Liver (tissue), 9 donors: ENCODE data around the gene RALGAPA2. TPM values are rescaled to one million over a fixed set of nuclear protein-coding genes. Genes with fewer than 3 reads are reported as not detected.

Source experiments
- DNase-seq: peaks from one replicate; pipeline ENCODE4 v3.0.0-alpha.2; 2017; ENCODE audit warnings: low spot score
- H3K27ac ChIP-seq, 2 donors: one replicate each; pipeline ENCODE4 v1.7.0; 2013; ENCODE audit warnings: inconsistent platforms in 2 of 2, low read length in 2 of 2, control low read depth in 1 of 2, low read depth in 1 of 2, mild to moderate bottlenecking in 1 of 2
- H3K27me3 ChIP-seq, 4 donors: one replicate each; pipeline versions ENCODE4 v1.6.1 to v1.7.0; 2013; ENCODE audit warnings: low read length in 3 of 4, inconsistent platforms in 1 of 4, mild to moderate bottlenecking in 1 of 4, moderate library complexity in 1 of 4; ENCODE audit not compliant: control insufficient read depth in 4 of 4, insufficient read depth in 4 of 4
- H3K36me3 ChIP-seq, 4 donors: one replicate each; pipeline versions ENCODE4 v1.6.1 to v1.7.0; 2013; ENCODE audit warnings: low read length in 3 of 4, mild to moderate bottlenecking in 3 of 4, low read depth in 1 of 4, moderate library complexity in 1 of 4; ENCODE audit not compliant: control insufficient read depth in 4 of 4, insufficient read depth in 3 of 4
- H3K4me1 ChIP-seq, 4 donors: one replicate each; pipeline versions ENCODE4 v1.6.1 to v1.7.0; 2013; ENCODE audit warnings: low read length in 3 of 4, mild to moderate bottlenecking in 3 of 4, moderate library complexity in 1 of 4; ENCODE audit not compliant: control insufficient read depth in 4 of 4, insufficient read depth in 4 of 4
- H3K4me3 ChIP-seq, 3 donors: one replicate each; pipeline versions ENCODE4 v1.6.1 to v1.7.0; 2013; ENCODE audit warnings: low read length in 3 of 3, control low read depth in 1 of 3, low read depth in 1 of 3, mild to moderate bottlenecking in 1 of 3
- H3K9ac ChIP-seq, 2 donors: one replicate each; pipeline ENCODE4 v1.7.0; 2013; ENCODE audit warnings: low read length in 2 of 2, mild to moderate bottlenecking in 2 of 2, moderate library complexity in 2 of 2, control low read depth in 1 of 2, low read depth in 1 of 2
- H3K9me3 ChIP-seq, 4 donors: one replicate each; pipeline versions ENCODE4 v1.6.1 to v1.7.0; 2013; ENCODE audit warnings: low read length in 3 of 4; ENCODE audit not compliant: control insufficient read depth in 4 of 4
- ATF3 ChIP-seq: IDR thresholded peaks from 2 replicates; pipeline ENCODE4 v1.6.1; 2016; ENCODE audit warnings: antibody characterized with exemption
- EGR1 ChIP-seq, 2 donors: IDR thresholded peaks; 2 replicates each; pipeline ENCODE4 v1.6.1; 2016 to 2018; ENCODE audit warnings: antibody characterized with exemption in 2 of 2, low read depth in 2 of 2
- FOXA1 ChIP-seq: IDR thresholded peaks from 2 replicates; pipeline ENCODE4 v1.6.1; 2016; ENCODE audit warnings: antibody characterized with exemption
- FOXA2 ChIP-seq: IDR thresholded peaks from 2 replicates; pipeline ENCODE4 v1.6.1; 2016; ENCODE audit warnings: antibody characterized with exemption
- GABPA ChIP-seq, 2 donors: IDR thresholded peaks in 1 of 2; conservative IDR thresholded peaks in 1 of 2; 2 replicates each; pipeline ENCODE4 v1.6.1; 2016; ENCODE audit warnings: antibody characterized with exemption in 2 of 2, mild to moderate bottlenecking in 1 of 2, moderate library complexity in 1 of 2
- HNF4A ChIP-seq, 2 donors: conservative IDR thresholded peaks; 2 replicates each; pipeline ENCODE4 v1.6.1; 2016; ENCODE audit warnings: antibody characterized with exemption in 2 of 2, mild to moderate bottlenecking in 2 of 2
- HNF4G ChIP-seq: IDR thresholded peaks from 2 replicates; pipeline ENCODE4 v1.6.1; 2016; ENCODE audit warnings: antibody characterized with exemption
- JUND ChIP-seq, 2 donors: IDR thresholded peaks; 2 replicates each; pipeline ENCODE4 v1.6.1; 2016; ENCODE audit warnings: antibody characterized with exemption in 2 of 2
- MAX ChIP-seq: IDR thresholded peaks from 2 replicates; pipeline ENCODE4 v1.6.1; 2016; ENCODE audit warnings: antibody characterized with exemption
- NR2F2 ChIP-seq: IDR thresholded peaks from 2 replicates; pipeline ENCODE4 v1.6.1; 2016; ENCODE audit warnings: antibody characterized with exemption
- RAD21 ChIP-seq, 2 donors: IDR thresholded peaks; 2 replicates each; pipeline ENCODE4 v1.6.1; 2016; ENCODE audit warnings: antibody characterized with exemption in 2 of 2, mild to moderate bottlenecking in 2 of 2
- REST ChIP-seq: IDR thresholded peaks from 2 replicates; pipeline ENCODE4 v1.6.1; 2016; ENCODE audit warnings: antibody characterized with exemption, mild to moderate bottlenecking
- RXRA ChIP-seq, 2 donors: IDR thresholded peaks; 2 replicates each; pipeline ENCODE4 v1.6.1; 2017 to 2018; ENCODE audit warnings: antibody characterized with exemption in 2 of 2, mild to moderate bottlenecking in 1 of 2
- SP1 ChIP-seq: IDR thresholded peaks from 2 replicates; pipeline ENCODE4 v1.6.1; 2018; ENCODE audit warnings: antibody characterized with exemption, mild to moderate bottlenecking
- TAF1 ChIP-seq: conservative IDR thresholded peaks from 2 replicates; pipeline ENCODE4 v1.6.1; 2016; ENCODE audit warnings: antibody characterized with exemption, mild to moderate bottlenecking
- YY1 ChIP-seq: IDR thresholded peaks from 2 replicates; pipeline ENCODE4 v1.6.1; 2016; ENCODE audit warnings: antibody characterized with exemption, mild to moderate bottlenecking
- polyA plus RNA-seq, 2 donors: library from polyadenylated mRNA; stranded (reverse) in 1 of 2; unstranded in 1 of 2; fragments of 200-250 nt in 1 of 2; fragments of >200 nt in 1 of 2; fragmentation: Nextera tagmentation in 1 of 2; extraction: Ambion mirVana in 1 of 2; gene quantifications; one replicate each; pipeline versions ENCODE4 v1.2.1 to v1.2.3, GENCODE V29; 2013 to 2015
- total RNA-seq, 2 donors: library from RNA; depleted of rRNA; stranded (reverse); fragments of >200 nt; gene quantifications; one replicate each; pipeline ENCODE4 v1.2.3, GENCODE V29; 2014
- TF ChIP-seq, protein P1 (sequence below): IDR thresholded peaks from 2 replicates; pipeline ENCODE4 v1.6.1; 2016; ENCODE audit warnings: antibody characterized with exemption
- TF ChIP-seq, protein P2 (sequence below): fragments of 150-350 bp; IDR thresholded peaks from 2 replicates; pipeline ENCODE4 v1.5.1; 2017; ENCODE audit warnings: improper control_type of control experiment, low read depth, low read length; ENCODE audit not compliant: missing input control
- donor health status: healthy.
- donor health status: healthy.
- donor health status: healthy.
- donor health status: healthy.
- donor health status: healthy.

Gene RALGAPA2
- total and polyA plus RNA-seq, 4 donors: 14.8 to 89.9 (median 25.1) TPM

DNA sequence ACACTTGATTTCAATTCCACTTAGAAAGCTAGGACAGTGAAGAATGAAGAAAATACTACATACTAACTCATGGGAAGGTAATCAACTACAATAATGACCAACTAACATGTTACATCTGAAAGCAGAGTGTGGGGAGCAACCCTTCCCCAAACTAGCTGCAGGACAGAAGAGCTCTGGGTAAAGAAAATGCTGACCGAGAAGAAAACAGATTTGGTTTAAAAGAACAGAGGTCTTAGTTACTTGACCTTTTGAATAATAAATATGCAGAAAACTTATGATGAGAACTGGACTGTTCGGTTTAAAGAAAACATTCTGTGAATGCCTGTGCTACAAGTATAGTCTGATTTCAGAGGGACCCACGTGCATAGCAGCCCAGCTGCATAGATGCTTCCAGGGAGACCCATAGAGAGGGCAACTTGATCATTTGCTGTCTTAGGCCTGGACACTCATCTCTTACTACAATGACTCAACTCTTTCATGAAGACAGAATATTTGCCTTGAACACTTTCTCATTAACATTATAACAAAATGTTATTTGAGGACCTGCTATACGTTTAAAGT lies 53.5 kb downstream of the RALGAPA2 start (continued):
- TF ChIP-seq GABPA (IDR thresholded peaks at IDR 0.05 in 1 of 2, conservative IDR thresholded peaks at IDR 0.05 in 1 of 2): no peak
- no peak for TF ChIP-seq NR2F2
- TF ChIP-seq MAX: no peak
- no peak for TF ChIP-seq SP1
- no peak for TF ChIP-seq HNF4A (conservative IDR thresholded peaks at IDR 0.05)
- TF ChIP-seq FOXA1: no peak
- no peak for TF ChIP-seq JUND (IDR thresholded peaks at IDR 0.05)

DNA sequence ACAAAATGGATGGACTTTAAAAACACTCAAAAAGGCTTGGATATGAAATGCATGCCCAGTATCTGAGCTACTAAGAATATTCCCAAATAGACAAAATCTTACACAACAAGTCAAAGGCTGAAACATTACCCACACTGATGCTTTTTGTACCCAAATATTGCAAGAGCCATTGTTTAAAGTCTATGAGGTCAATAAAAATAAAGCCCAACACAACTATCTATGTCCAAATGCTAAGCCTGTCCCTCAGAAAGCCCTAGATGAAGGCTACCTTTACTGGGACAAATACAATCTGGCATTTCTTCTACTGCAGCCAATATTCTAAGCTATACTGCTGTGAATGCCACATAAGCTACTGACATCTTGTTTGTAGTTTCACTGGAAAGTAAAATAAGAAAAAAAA lies 54.3 kb downstream of the RALGAPA2 start:
- Histone ChIP-seq H3K4me1 (peaks cover 8 to 46% (median 21%) of the 10 kb centered on the region in 4 donors), H3K9ac (no peak overlapping the region), H3K27ac (peak overlapping the region; percentile 73 to 75), H3K9me3 (no peaks in the 10 kb centered on the region), H3K4me3 (no peak overlapping the region), H3K36me3 (peaks cover 0 to 6% (median 4%) of the 10 kb centered on the region in 4 donors), H3K27me3 (no peaks in the 10 kb centered on the region)
- peak; percentile 71 for TF ChIP-seq HNF4G
- TF ChIP-seq HNF4A (conservative IDR thresholded peaks at IDR 0.05): peak; percentile 96
- peak; percentile 89 for TF ChIP-seq YY1
- TF ChIP-seq, protein P1, sequence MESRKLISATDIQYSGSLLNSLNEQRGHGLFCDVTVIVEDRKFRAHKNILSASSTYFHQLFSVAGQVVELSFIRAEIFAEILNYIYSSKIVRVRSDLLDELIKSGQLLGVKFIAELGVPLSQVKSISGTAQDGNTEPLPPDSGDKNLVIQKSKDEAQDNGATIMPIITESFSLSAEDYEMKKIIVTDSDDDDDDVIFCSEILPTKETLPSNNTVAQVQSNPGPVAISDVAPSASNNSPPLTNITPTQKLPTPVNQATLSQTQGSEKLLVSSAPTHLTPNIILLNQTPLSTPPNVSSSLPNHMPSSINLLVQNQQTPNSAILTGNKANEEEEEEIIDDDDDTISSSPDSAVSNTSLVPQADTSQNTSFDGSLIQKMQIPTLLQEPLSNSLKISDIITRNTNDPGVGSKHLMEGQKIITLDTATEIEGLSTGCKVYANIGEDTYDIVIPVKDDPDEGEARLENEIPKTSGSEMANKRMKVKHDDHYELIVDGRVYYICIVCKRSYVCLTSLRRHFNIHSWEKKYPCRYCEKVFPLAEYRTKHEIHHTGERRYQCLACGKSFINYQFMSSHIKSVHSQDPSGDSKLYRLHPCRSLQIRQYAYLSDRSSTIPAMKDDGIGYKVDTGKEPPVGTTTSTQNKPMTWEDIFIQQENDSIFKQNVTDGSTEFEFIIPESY: peak; percentile 59
- TF ChIP-seq RAD21 (IDR thresholded peaks at IDR 0.05): peak; percentile 43 to 51
- TF ChIP-seq NR2F2: no peak
- TF ChIP-seq JUND (IDR thresholded peaks at IDR 0.05): peak in 1 of 2 donors; percentile 85
- TF ChIP-seq, protein P2, sequence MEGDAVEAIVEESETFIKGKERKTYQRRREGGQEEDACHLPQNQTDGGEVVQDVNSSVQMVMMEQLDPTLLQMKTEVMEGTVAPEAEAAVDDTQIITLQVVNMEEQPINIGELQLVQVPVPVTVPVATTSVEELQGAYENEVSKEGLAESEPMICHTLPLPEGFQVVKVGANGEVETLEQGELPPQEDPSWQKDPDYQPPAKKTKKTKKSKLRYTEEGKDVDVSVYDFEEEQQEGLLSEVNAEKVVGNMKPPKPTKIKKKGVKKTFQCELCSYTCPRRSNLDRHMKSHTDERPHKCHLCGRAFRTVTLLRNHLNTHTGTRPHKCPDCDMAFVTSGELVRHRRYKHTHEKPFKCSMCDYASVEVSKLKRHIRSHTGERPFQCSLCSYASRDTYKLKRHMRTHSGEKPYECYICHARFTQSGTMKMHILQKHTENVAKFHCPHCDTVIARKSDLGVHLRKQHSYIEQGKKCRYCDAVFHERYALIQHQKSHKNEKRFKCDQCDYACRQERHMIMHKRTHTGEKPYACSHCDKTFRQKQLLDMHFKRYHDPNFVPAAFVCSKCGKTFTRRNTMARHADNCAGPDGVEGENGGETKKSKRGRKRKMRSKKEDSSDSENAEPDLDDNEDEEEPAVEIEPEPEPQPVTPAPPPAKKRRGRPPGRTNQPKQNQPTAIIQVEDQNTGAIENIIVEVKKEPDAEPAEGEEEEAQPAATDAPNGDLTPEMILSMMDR: no peak
- peak in 1 of 2 donors; percentile 34 for TF ChIP-seq GABPA (IDR thresholded peaks at IDR 0.05 in 1 of 2, conservative IDR thresholded peaks at IDR 0.05 in 1 of 2)
- TF ChIP-seq MAX: peak; percentile 62
- no peak for TF ChIP-seq ATF3
- TF ChIP-seq SP1: peak; percentile 81
- TF ChIP-seq FOXA1: peak; percentile 57
- TF ChIP-seq EGR1 (IDR thresholded peaks at IDR 0.05; ENCODE audit: low read depth in 2 of 2): peak in 1 of 2 donors; percentile 59
- TF ChIP-seq FOXA2: peak; percentile 70
- no peak for TF ChIP-seq TAF1
- peak; percentile 76 to 84 for TF ChIP-seq RXRA (IDR thresholded peaks at IDR 0.05)
- TF ChIP-seq REST: peak; percentile 72
- no peak for DNase-seq
